Measurements from ENCODE around the gene PGBD4.
A peak's percentile ranks its signal among the peaks of the same experiment; 100 is the strongest.

Gene PGBD4

DNA sequence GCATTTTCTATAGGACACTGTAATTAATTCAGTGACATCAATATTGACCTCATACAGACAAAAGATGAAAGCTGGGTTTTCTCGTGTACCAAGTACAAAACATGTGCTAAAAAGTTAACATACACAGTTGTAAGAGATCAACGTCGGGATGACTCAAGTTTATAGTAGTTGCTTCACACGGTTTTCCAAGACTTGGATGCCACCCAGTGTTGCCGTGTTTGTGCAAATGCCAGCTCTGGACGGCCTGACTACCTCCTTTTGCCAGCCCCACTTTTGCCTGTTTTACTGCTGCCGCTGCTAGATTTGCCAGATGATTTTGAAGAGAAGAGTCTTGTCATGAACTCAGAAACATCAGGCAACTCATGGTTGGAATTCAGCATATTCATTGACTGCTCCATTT lies 17.8 kb upstream of the PGBD4 start:
- no peak overlapping the region for H3K4me3 ChIP-seq (ENCODE audit: low read depth, low read length)
- DNase-seq (ENCODE audit: low read depth), result no peak
- TF ChIP-seq, protein P1, sequence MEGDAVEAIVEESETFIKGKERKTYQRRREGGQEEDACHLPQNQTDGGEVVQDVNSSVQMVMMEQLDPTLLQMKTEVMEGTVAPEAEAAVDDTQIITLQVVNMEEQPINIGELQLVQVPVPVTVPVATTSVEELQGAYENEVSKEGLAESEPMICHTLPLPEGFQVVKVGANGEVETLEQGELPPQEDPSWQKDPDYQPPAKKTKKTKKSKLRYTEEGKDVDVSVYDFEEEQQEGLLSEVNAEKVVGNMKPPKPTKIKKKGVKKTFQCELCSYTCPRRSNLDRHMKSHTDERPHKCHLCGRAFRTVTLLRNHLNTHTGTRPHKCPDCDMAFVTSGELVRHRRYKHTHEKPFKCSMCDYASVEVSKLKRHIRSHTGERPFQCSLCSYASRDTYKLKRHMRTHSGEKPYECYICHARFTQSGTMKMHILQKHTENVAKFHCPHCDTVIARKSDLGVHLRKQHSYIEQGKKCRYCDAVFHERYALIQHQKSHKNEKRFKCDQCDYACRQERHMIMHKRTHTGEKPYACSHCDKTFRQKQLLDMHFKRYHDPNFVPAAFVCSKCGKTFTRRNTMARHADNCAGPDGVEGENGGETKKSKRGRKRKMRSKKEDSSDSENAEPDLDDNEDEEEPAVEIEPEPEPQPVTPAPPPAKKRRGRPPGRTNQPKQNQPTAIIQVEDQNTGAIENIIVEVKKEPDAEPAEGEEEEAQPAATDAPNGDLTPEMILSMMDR (IDR thresholded peaks at IDR 0.05; ENCODE audit: low read depth, low read length, missing control alignments), result no peak
- in situ Hi-C loops (cut with HindIII; ENCODE audit: low sequenced_read_pairs), result no loop called here

DNA sequence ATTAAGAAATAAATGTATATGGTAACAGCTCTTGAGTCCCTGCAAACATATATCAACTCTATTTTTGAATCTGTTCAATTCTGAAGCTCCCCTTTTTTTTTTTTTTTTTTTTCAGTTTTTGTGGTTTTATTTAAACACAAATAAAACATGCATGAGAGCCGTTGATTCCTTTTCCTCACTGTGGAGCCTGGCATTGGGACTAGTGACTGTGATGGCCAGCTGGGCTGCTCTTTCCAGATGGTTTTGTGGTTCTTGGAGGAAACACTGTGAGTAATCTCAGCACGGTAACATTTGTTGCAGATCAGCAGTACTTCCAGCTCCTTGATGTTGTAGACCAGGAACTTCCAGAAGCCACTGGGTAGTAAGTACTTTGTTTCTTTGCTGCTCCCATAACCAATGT lies 16.1 kb upstream of the PGBD4 start:
- TF ChIP-seq, protein P1 (IDR thresholded peaks at IDR 0.05; ENCODE audit: low read depth, low read length, missing control alignments), result no peak
- DNase-seq (ENCODE audit: low read depth), result peak; percentile 49
- no peak overlapping the region for H3K4me3 ChIP-seq (ENCODE audit: low read depth, low read length)
- in situ Hi-C loops (cut with HindIII; ENCODE audit: low sequenced_read_pairs), result no loop called here

DNA sequence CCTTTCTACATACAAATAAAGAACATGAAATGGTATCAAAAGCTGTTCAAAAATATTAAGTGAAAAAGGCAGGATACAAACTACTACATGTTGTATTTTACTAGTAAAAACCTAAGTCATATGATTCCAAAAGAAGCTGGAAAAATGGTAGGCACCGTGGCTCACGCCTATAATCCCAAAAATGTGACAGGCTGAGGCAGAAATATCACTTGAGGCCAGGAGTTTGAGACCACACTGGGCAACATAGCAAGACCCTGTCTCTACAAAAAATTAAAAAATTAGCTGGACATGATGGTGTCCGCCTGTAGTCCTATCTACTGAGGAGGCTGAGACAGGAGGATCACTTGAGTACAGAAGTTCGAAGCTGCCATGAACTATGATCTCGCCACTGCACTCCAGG lies 2.0 kb upstream of the PGBD4 start:
- H3K4me3 ChIP-seq (ENCODE audit: low read depth, low read length), result no peak overlapping the region
- in situ Hi-C loops (cut with HindIII; ENCODE audit: low sequenced_read_pairs), result loop anchor here (5.0 kb wide), 1 partner anchor 97 kb away; no protein-coding TSS in a partner anchor
- no peak for DNase-seq (ENCODE audit: low read depth)
- TF ChIP-seq, protein P1 (IDR thresholded peaks at IDR 0.05; ENCODE audit: low read depth, low read length, missing control alignments), result no peak

DNA sequence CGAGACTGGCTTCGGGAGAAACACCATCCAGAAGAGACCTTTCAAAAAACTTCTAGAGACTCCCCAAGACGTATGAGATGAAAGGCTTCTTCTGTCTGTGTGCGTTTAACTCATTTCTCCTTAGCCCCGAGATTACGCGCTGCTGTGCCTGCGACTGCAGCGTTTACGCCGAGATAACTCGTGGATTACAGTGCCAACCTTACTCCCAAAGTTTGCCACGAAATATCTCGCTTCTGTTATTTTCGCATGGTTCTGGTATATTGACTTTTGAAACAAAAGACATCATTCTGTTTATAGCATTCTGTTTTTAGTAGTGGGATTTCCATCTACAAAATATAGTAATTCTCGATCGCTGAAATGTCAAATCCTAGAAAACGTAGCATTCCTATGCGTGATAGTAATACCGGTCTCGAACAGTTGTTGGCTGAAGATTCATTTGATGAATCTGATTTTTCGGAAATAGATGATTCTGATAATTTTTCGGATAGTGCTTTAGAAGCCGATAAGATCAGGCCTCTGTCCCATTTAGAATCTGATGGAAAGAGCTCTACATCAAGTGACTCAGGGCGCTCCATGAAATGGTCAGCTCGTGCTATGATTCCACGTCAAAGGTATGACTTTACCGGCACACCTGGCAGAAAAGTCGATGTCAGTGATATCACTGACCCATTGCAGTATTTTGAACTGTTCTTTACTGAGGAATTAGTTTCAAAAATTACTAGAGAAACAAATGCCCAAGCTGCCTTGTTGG lies 467 bp downstream of the PGBD4 start:
- in situ Hi-C loops (cut with HindIII; ENCODE audit: low sequenced_read_pairs), result no loop called here
- TF ChIP-seq, protein P1 (IDR thresholded peaks at IDR 0.05; ENCODE audit: low read depth, low read length, missing control alignments), result no peak
- DNase-seq (ENCODE audit: low read depth), result no peak
- peak overlapping the region; percentile 83 for H3K4me3 ChIP-seq (ENCODE audit: low read depth, low read length)

DNA sequence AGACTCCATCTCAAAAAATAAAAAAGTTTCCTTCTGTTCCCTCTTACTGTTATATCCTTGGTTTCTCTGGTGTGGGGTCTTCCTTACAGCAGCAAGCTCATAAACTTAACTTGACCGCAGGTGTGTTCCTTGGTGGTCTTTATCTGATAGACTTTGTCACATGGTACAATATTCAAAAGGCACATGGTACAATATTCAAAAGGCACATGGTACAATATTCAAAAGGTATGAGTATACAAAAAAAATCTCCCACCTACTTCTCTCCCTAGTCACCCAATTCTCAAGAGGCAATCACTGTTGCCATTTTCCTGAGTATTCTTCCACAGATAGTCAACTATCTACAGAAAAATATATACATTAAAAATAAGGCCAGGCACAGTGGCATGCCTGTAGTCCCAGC lies 4.5 kb downstream of the PGBD4 start:
- H3K4me3 ChIP-seq (ENCODE audit: low read depth, low read length), result no peak overlapping the region
- no peak for DNase-seq (ENCODE audit: low read depth)
- TF ChIP-seq, protein P1 (IDR thresholded peaks at IDR 0.05; ENCODE audit: low read depth, low read length, missing control alignments), result no peak
- in situ Hi-C loops (cut with HindIII; ENCODE audit: low sequenced_read_pairs), result no loop called here

DNA sequence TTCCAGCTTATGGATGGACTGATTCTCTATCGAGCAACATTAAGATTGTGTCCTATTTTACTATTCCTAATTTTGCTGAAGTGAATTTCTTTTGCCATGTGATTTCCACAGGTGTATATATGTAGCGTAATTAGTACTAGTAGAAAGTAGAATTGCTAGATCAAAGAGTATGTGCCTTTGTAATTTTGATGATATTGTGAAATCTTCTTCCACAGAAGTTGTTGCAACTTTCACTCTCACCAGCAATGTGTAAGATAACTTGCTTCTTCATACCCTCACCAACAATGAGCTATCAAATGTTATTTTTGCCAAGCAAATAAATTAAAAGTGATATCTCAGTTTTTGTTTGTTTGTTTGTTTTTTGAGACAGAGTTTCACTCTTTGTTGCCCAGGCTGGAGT lies 5.4 kb downstream of the PGBD4 start:
- TF ChIP-seq, protein P1 (IDR thresholded peaks at IDR 0.05; ENCODE audit: low read depth, low read length, missing control alignments), result no peak
- in situ Hi-C loops (cut with HindIII; ENCODE audit: low sequenced_read_pairs), result no loop called here

More for the DNA sequence above, 5.4 kb downstream of the PGBD4 start:
- H3K4me3 ChIP-seq (ENCODE audit: low read depth, low read length), result no peak overlapping the region
- DNase-seq (ENCODE audit: low read depth), result no peak
